HFFc6 (cell line): ENCODE measurements around the gene ARFGEF2. TPM values are rescaled to one million over a fixed set of nuclear protein-coding genes. Genes with fewer than 3 reads are reported as not detected.

Source experiments
- DNase-seq: peaks from one replicate; pipeline ENCODE4 v3.0.0-alpha.2; 2018
- H3K27ac Mint-ChIP-seq: 2 replicates; pipeline ENCODE4 v1.8.0; 2020; ENCODE audit warnings: mild to moderate bottlenecking, mixed read lengths
- H3K27me3 Mint-ChIP-seq: 2 replicates; pipeline ENCODE4 v1.8.0; 2021; ENCODE audit warnings: mild to moderate bottlenecking, moderate library complexity, mixed read lengths; ENCODE audit not compliant: insufficient read depth
- H3K36me3 Mint-ChIP-seq: 2 replicates; pipeline ENCODE4 v1.8.0; 2021; ENCODE audit warnings: low read depth, mixed read lengths
- H3K4me1 Mint-ChIP-seq: 2 replicates; pipeline ENCODE4 v1.8.0; 2020; ENCODE audit warnings: low read depth, mixed read lengths
- H3K4me3 Mint-ChIP-seq: 2 replicates; pipeline ENCODE4 v1.8.0; 2020; ENCODE audit warnings: mild to moderate bottlenecking, moderate library complexity, mixed read lengths
- H3K9me3 Mint-ChIP-seq: 2 replicates; pipeline ENCODE4 v1.8.0; 2020; ENCODE audit warnings: mild to moderate bottlenecking, mixed read lengths
- total RNA-seq, 6 experiments: library from RNA; stranded (reverse); fragmentation: NEBNext Ultra II Directional; extraction: Animal tissue kit (Norgen Biotek cat#: 25700); gene quantifications; 2 replicates in 1 of 6; 3 replicates in 5 of 6; pipeline ENCODE4 v1.2.3, GENCODE V29; 2021
- TF ChIP-seq, protein P1 (sequence below): fragments of 200-600 bp; sonication (generic); IDR thresholded peaks from 2 replicates; pipeline ENCODE4 v1.5.0; 2021; ENCODE audit warnings: antibody characterized with exemption, mild to moderate bottlenecking

ARFGEF2 gene
- total RNA-seq, 6 experiments from 2014 or later = 25.4 to 28.3 (median 26.2) TPM

DNA sequence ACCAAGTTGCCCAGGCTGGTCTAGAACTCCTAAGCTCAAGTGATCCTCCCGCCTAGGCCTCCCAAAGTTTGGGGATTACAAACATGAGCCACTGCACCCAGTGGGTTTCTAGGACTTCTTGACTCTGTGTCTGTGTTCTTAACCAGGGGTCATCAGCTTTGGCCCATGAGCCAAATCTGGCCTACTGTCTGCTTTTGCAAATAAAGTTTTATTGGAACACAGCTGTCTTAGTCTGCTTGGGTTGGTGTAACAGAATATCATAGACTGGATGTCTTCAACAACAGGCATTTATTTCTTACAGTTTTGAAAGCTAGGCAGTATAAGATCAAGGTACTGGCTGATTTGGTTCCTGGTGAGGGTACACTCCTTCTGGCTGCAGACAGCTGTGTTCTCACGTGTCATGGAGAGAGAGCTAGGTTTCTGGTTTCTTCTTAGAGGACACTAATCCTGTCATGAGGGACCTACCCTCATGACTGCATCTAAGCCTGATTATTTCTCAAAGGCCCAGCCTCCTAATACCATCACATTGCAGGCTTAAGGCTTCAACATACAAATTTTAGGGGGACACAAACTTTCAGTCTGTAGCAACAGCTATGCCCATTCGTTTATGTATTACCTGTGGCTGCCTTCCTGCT lies 23.3 kb downstream of the ARFGEF2 start:
- no peak overlapping the region for H3K4me3 Mint-ChIP-seq
- TF ChIP-seq, protein P1, sequence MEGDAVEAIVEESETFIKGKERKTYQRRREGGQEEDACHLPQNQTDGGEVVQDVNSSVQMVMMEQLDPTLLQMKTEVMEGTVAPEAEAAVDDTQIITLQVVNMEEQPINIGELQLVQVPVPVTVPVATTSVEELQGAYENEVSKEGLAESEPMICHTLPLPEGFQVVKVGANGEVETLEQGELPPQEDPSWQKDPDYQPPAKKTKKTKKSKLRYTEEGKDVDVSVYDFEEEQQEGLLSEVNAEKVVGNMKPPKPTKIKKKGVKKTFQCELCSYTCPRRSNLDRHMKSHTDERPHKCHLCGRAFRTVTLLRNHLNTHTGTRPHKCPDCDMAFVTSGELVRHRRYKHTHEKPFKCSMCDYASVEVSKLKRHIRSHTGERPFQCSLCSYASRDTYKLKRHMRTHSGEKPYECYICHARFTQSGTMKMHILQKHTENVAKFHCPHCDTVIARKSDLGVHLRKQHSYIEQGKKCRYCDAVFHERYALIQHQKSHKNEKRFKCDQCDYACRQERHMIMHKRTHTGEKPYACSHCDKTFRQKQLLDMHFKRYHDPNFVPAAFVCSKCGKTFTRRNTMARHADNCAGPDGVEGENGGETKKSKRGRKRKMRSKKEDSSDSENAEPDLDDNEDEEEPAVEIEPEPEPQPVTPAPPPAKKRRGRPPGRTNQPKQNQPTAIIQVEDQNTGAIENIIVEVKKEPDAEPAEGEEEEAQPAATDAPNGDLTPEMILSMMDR = no peak
- H3K27ac Mint-ChIP-seq = no peak overlapping the region
- H3K9me3 Mint-ChIP-seq = no peaks in the 10 kb centered on the region
- H3K4me1 Mint-ChIP-seq = peaks cover 11% of the 10 kb centered on the region
- H3K27me3 Mint-ChIP-seq = no peaks in the 10 kb centered on the region; the same call in 1 of the 2 replicates
- H3K36me3 Mint-ChIP-seq = peaks cover 4% of the 10 kb centered on the region; the same call in 1 of the 2 replicates
- no peak for DNase-seq

DNA sequence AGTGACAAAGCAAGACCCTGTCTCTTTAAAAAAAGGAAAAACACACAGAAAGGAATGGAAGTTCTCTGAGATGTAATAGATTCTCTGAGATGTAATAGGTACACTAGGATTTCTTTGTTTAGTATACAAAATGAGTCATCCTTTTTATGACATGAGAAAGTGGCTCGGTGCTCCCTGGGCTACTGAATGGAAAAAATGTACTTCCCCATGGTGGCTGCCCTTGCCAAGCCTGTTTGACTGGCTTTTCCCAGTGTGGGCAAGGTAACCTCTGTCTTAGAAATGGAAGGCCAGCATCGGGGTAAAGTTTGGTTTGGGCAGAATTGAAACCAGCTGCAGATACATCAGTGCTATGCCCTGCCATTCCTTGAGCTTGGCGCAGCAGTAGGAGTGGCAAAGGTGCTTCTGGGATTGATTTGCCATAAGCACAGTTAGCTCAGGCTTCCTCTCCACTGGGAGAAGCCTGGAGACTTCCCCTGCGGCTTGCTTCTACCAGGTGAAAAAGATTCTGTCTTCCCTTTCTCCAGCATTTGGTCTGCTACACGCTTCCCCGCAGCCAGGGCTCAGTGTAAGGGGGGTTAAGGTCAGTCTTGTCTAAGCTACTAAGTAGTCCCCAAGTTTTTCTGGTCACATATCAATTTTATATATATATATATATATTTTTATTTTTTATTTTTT lies 24.5 kb downstream of the ARFGEF2 start:
- H3K9me3 Mint-ChIP-seq = no peaks in the 10 kb centered on the region
- TF ChIP-seq, protein P1 = no peak
- peaks cover 4% of the 10 kb centered on the region; the same call in 1 of the 2 replicates for H3K36me3 Mint-ChIP-seq
- H3K4me1 Mint-ChIP-seq = peaks cover 11% of the 10 kb centered on the region
- H3K4me3 Mint-ChIP-seq = no peak overlapping the region
- peak; percentile 48 for DNase-seq
- H3K27me3 Mint-ChIP-seq = no peaks in the 10 kb centered on the region; the same call in 1 of the 2 replicates
- peak overlapping the region; percentile 58 for H3K27ac Mint-ChIP-seq

DNA sequence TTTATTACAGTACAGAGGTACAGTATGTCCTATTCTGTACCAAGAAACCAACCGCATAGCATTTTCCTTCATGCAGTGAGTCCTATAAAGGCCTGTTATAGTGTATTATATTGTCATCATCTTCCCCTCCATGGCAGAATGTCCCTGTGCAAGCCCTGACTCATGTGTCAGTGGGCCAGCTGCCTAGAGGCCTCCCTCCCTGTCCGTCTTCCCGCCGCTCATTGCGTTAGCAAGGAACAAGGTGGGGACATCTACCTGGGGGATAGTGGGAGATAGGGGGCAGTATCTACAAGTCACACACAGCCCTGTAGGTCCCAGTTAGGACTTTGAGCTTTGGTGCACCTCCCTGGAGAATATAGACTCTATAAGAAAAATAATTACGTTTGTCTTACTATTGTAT lies 27.1 kb downstream of the ARFGEF2 start:
- H3K36me3 Mint-ChIP-seq = peaks cover 12% of the 10 kb centered on the region
- H3K27ac Mint-ChIP-seq = no peak overlapping the region
- no peaks in the 10 kb centered on the region for H3K27me3 Mint-ChIP-seq
- no peak overlapping the region for H3K4me3 Mint-ChIP-seq
- H3K9me3 Mint-ChIP-seq = no peaks in the 10 kb centered on the region
- TF ChIP-seq, protein P1 = no peak
- H3K4me1 Mint-ChIP-seq = peaks cover 11% of the 10 kb centered on the region
- DNase-seq = no peak

DNA sequence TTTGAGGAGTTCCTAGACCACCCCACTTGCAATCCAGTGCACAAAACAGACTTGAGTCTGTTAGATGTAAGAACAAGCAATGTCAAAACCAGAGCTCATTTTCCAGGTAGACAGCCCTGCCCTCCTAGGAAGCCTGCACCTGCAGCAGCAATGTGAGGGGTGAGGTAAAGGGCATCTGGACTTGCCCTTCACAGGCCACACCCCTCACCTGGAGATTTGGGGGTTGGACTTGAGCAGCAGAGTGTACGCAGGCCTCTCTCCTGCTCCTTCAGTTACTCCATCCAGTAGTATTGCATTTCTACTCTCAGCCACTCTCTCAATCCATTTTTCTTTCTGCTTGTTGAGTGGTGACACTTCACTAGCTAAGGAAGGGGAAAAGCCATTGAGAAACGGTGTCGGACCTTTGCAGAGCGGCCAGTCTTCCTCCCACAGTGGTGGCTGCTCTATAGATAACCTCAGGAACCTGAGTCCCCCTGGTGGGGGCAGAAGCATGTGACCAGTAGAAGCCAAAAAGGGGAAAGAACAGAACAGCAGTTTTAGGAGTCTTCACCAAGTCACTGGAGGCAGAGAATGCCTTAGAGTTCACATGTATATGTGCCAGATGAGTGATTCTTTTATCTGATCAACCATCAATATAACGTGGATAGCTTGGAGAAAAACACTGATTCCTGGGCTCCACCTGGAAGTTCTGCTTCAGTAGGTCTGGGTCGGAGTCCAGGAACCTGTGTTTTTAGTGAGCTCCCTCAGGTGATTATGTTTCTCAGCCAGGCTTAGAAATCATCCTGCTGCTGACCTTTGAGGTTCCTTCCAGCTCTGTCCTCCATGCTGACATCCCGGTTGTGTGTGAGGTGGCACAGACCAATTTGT lies 28.0 kb downstream of the ARFGEF2 start:
- DNase-seq = no peak
- TF ChIP-seq, protein P1 = peak; percentile 35
- no peaks in the 10 kb centered on the region for H3K9me3 Mint-ChIP-seq
- peaks cover 18% of the 10 kb centered on the region for H3K36me3 Mint-ChIP-seq
- no peaks in the 10 kb centered on the region for H3K27me3 Mint-ChIP-seq
- H3K4me3 Mint-ChIP-seq = no peak overlapping the region
- no peak overlapping the region for H3K27ac Mint-ChIP-seq
- peaks cover 11% of the 10 kb centered on the region for H3K4me1 Mint-ChIP-seq

DNA sequence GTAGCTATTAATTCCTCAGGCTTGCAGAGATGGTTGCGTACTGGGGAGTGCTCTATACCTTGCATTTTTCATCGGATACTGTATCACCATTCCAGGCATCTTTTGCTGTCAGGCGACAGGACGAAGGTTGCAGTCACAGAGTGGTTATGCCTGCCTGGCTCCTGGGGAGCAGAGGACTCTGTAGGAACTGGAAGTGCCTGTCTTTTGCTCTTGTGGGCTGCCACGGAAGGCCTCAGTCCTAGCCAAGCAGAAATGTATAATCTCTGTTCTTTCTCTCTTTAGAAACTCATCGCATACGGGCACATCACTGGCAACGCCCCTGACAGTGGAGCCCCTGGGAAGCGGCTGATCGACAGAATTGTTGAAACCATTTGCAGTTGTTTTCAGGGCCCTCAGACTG lies 29.5 kb downstream of the ARFGEF2 start:
- Mint-ChIP-seq H3K4me1 (peaks cover 1% of the 10 kb centered on the region), H3K36me3 (peaks cover 28% of the 10 kb centered on the region), H3K27ac (no peak overlapping the region), H3K4me3 (no peak overlapping the region), H3K27me3 (no peaks in the 10 kb centered on the region), H3K9me3 (no peaks in the 10 kb centered on the region)
- TF ChIP-seq, protein P1 = no peak
- no peak for DNase-seq
